A673 (cell line): ENCODE results near the gene TNFSF9. TPM values are rescaled to one million over a fixed set of nuclear protein-coding genes. Genes with fewer than 3 reads are reported as not detected.
"Not testable (repeated sequence)": the region's sequence is repeated elsewhere in the genome, so short reads cannot be mapped to it uniquely, and the experiment has no call there.

ENCODE experiments used
- BruUV-seq: library from RNA; stranded (reverse); fragments of 400-500 nt; replicated peaks from 2 replicates; lab custom pipeline; 2021; lab: Mats Ljungman, UMichigan
- CTCF ChIA-PET: fragments of 300-600 bp; sonication (Branson Sonifier 250); formaldehyde crosslinking; loops from one replicate; lab custom pipeline; 2022; ENCODE audit warnings: antibody characterized with exemption; lab: Charles Lee
- POLR2A ChIA-PET: fragments of 300-600 bp; sonication (Branson Sonifier 250); formaldehyde crosslinking; loops from one replicate; lab custom pipeline; 2022; ENCODE audit warnings: antibody characterized with exemption; ENCODE audit not compliant: low non-redundant PET; lab: Charles Lee
- DNase-seq: peaks from one replicate; pipeline ENCODE4 v3.0.0-alpha.2; 2015; ENCODE audit warnings: low spot score
- H3K27ac ChIP-seq: fragments of 200-600 bp; sonication (generic); 2 replicates; pipeline ENCODE4 v1.5.1; 2016; ENCODE audit warnings: mixed run types, low read depth, mild to moderate bottlenecking, mixed read lengths, antibody characterized with exemption, low read length; ENCODE audit not compliant: poor library complexity, severe bottlenecking
- H3K27me3 ChIP-seq: fragments of 200-600 bp; sonication (generic); replicated peaks from 2 replicates; pipeline ENCODE4 v1.6.1; 2017; ENCODE audit warnings: mixed run types, low read depth, mild to moderate bottlenecking, mixed read lengths, antibody characterized with exemption, low read length; ENCODE audit not compliant: insufficient read depth, poor library complexity
- H3K36me3 ChIP-seq: fragments of 200-600 bp; sonication (generic); 2 replicates; pipeline ENCODE4 v1.6.1; 2016; ENCODE audit warnings: mixed run types, mild to moderate bottlenecking, mixed read lengths, antibody characterized with exemption, low read length; ENCODE audit not compliant: insufficient read depth, poor library complexity, severe bottlenecking
- H3K4me1 ChIP-seq: fragments of 200-600 bp; sonication (generic); 2 replicates; pipeline ENCODE4 v1.6.1; 2017; ENCODE audit warnings: mixed run types, mild to moderate bottlenecking, mixed read lengths, antibody characterized with exemption, low read length; ENCODE audit not compliant: insufficient read depth, poor library complexity, severe bottlenecking
- H3K4me3 ChIP-seq: fragments of 200-600 bp; sonication (generic); 2 replicates; pipeline ENCODE4 v1.5.1; 2016; ENCODE audit warnings: low read depth, mixed run types, mild to moderate bottlenecking, mixed read lengths, low read length; ENCODE audit not compliant: poor library complexity, severe bottlenecking
- H3K9me3 ChIP-seq: fragments of 200-600 bp; sonication (generic); 2 replicates; pipeline ENCODE4 v1.6.1; 2016; ENCODE audit warnings: mixed run types, low read depth, mild to moderate bottlenecking, mixed read lengths, antibody characterized with exemption, low read length; ENCODE audit not compliant: poor library complexity, severe bottlenecking
- EZH2 ChIP-seq: fragments of 200-600 bp; sonication (generic); IDR thresholded peaks from 2 replicates; pipeline ENCODE4 v1.6.1; 2017; ENCODE audit warnings: borderline replicate concordance, low read depth, mild to moderate bottlenecking, mixed read lengths, antibody characterized with exemption, low read length; ENCODE audit not compliant: poor library complexity, severe bottlenecking
- intact Hi-C: fragments of 100-400 bp; cut with micrococcal nuclease; formaldehyde crosslinking; loops from one replicate; pipeline ENCODE4 v1.10.0; 2022; ENCODE audit not compliant: unreplicated experiment
- total RNA-seq: library from RNA; stranded (reverse); gene quantifications from 2 replicates; pipeline ENCODE4 v1.2.3, GENCODE V29; 2021

TNFSF9 gene
- total RNA-seq, 1 experiment from 2014 or later, result 11.1 TPM

- Histone ChIP-seq H3K4me3 (no peak overlapping the region), H3K9me3 (peaks cover 6% of the 10 kb centered on the region), H3K36me3 (no peaks in the 10 kb centered on the region), H3K27me3 (no peaks in the 10 kb centered on the region), H3K27ac (no peak overlapping the region), H3K4me1 (peaks cover 19% of the 10 kb centered on the region)
- DNase-seq, result no peak
- BruUV-seq, result no TSS peak
- ChIA-PET CTCF (no interaction called here), POLR2A (no interaction called here)
- intact Hi-C loops, result no loop called here
- TF ChIP-seq EZH2, result no peak
Measured at GRCh38 chr19:6580313-6580712, 49.5 kb downstream of the TNFSF9 start.

- BruUV-seq, CTCF ChIA-PET, POLR2A ChIA-PET: not testable (repeated sequence)
Measured at GRCh38 chr19:6582515-6583484, 52.0 kb downstream of the TNFSF9 start.

More at GRCh38 chr19:6582515-6583484, 52.0 kb downstream of the TNFSF9 start:
- H3K9me3 ChIP-seq, H3K36me3 ChIP-seq, DNase-seq, H3K27ac ChIP-seq, H3K27me3 ChIP-seq, H3K4me3 ChIP-seq, intact Hi-C loops: not testable (repeated sequence)
- H3K4me1 ChIP-seq, result peaks cover 13% of the 10 kb centered on the region

Other genes starting within 250 kb of the TNFSF9 start
- not detected in 2 replicates for gene ACER1, start 197.4 kb upstream of the TNFSF9 start, total RNA-seq
- gene CLPP, start 169.5 kb upstream of the TNFSF9 start, total RNA-seq, result 127 and 133 TPM in 2 replicates
- 30.6 and 37.1 TPM in 2 replicates for gene ALKBH7, start 158.2 kb upstream of the TNFSF9 start, total RNA-seq
- 3.4 and 3.6 TPM in 2 replicates for gene PSPN, start 155.1 kb upstream of the TNFSF9 start, total RNA-seq
- 100 and 106 TPM in 2 replicates for gene GTF2F1, start 137.9 kb upstream of the TNFSF9 start, total RNA-seq
- 649 and 671 TPM in 2 replicates for gene KHSRP, start 106.2 kb upstream of the TNFSF9 start, total RNA-seq
- gene SLC25A41, start 97.3 kb upstream of the TNFSF9 start, total RNA-seq, result 0.39 and 0.44 TPM in 2 replicates
- 39.9 and 56.0 TPM in 2 replicates for gene SLC25A23, start 71.2 kb upstream of the TNFSF9 start, total RNA-seq
- gene CRB3, start 66.8 kb upstream of the TNFSF9 start, total RNA-seq, result not detected in 2 replicates
- 0.11 and 0.24 TPM in 2 replicates for gene DENND1C, start 49.2 kb upstream of the TNFSF9 start, total RNA-seq
- gene TUBB4A, start 28.7 kb upstream of the TNFSF9 start, total RNA-seq, result 27.0 and 45.2 TPM in 2 replicates
- gene CD70, start 60.1 kb downstream of the TNFSF9 start, total RNA-seq, result 2.0 and 3.8 TPM in 2 replicates
- not detected in 2 replicates for gene TNFSF14, start 139.1 kb downstream of the TNFSF9 start, total RNA-seq
- 1.8 TPM in 2 replicates for gene C3, start 189.6 kb downstream of the TNFSF9 start, total RNA-seq
- gene GPR108, start 206.6 kb downstream of the TNFSF9 start, total RNA-seq, result 36.4 and 37.4 TPM in 2 replicates
- 70.2 and 79.2 TPM in 2 replicates for gene TRIP10, start 208.7 kb downstream of the TNFSF9 start, total RNA-seq
- 0.95 and 1.7 TPM in 2 replicates for gene SH2D3A, start 236.4 kb downstream of the TNFSF9 start, total RNA-seq
- gene VAV1, start 241.7 kb downstream of the TNFSF9 start, total RNA-seq, result 51.6 and 54.9 TPM in 2 replicates